SK-N-SH (cell line): Measurements from ENCODE around the gene PXT1.

Experiments
- CTCF ChIP-seq: fragments of 200-600 bp; sonication (generic); IDR thresholded peaks from 2 replicates; pipeline ENCODE4 v1.6.1; 2017; ENCODE audit warnings: antibody characterized with exemption, mild to moderate bottlenecking, moderate library complexity
- EP300 ChIP-seq, 2 experiments: IDR thresholded peaks; 2 replicates each; pipeline versions ENCODE4 v1.4.0 to v1.6.1; 2012; ENCODE audit warnings: borderline replicate concordance in 1 of 2, low read depth in 1 of 2, low read length in 1 of 2
- TF ChIP-seq, protein P1 (sequence below): IDR thresholded peaks from 2 replicates; pipeline ENCODE4 v1.4.0; 2012; ENCODE audit warnings: low read depth

GRCh38 chr6:36441307-36441894 is 1.3 kb downstream of the PXT1 start:
- no peak for TF ChIP-seq EP300 (IDR thresholded peaks at IDR 0.05; ENCODE audit: borderline replicate concordance in 1 of 2, low read depth in 1 of 2, low read length in 1 of 2)
- TF ChIP-seq, protein P1, sequence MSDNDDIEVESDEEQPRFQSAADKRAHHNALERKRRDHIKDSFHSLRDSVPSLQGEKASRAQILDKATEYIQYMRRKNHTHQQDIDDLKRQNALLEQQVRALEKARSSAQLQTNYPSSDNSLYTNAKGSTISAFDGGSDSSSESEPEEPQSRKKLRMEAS = peak; percentile 57; the same call in 1 of the 2 replicates
- TF ChIP-seq CTCF = no peak
